SK-N-MC (cell line): ENCODE data around the gene TFEB.

Experiments
- DNase-seq: peaks from one replicate; pipeline ENCODE4 v3.0.0-alpha.2; 2011; ENCODE audit warnings: low read depth, low spot score
- H3K27ac ChIP-seq: fragments of 200-600 bp; sonication (generic); 2 replicates; pipeline ENCODE4 v1.5.1; 2016; ENCODE audit warnings: mixed run types
- H3K36me3 ChIP-seq: fragments of 200-600 bp; sonication (generic); 2 replicates; pipeline ENCODE4 v1.6.1; 2017; ENCODE audit warnings: antibody characterized with exemption, low read length, mixed read lengths; ENCODE audit not compliant: insufficient read depth
- H3K4me3 ChIP-seq: fragments of 200-600 bp; sonication (generic); 2 replicates; pipeline ENCODE4 v1.5.1; 2016
- H3K9ac ChIP-seq: fragments of 200-600 bp; sonication (generic); 2 replicates; pipeline ENCODE4 v1.8.0; 2017; ENCODE audit warnings: mixed run types, mixed read lengths; ENCODE audit not compliant: insufficient read length
- H3K9me3 ChIP-seq: fragments of 200-600 bp; sonication (generic); 2 replicates; pipeline ENCODE4 v1.6.1; 2017; ENCODE audit warnings: low read depth, mild to moderate bottlenecking, antibody characterized with exemption, low read length, moderate library complexity, mixed read lengths
- EZH2 ChIP-seq: fragments of 200-600 bp; sonication (generic); IDR thresholded peaks from one replicate; pipeline ENCODE4 v1.6.1; 2017; ENCODE audit warnings: antibody characterized with exemption
- FOXP2 ChIP-seq: optimal IDR thresholded peaks from 2 replicates; pipeline ENCODE3; 2011; ENCODE audit warnings: mild to moderate bottlenecking, moderate library complexity; ENCODE audit not compliant: insufficient read depth; ENCODE audit errors: extremely low read length, control extremely low read depth
- POLR2AphosphoS5 ChIP-seq: IDR thresholded peaks from 2 replicates; pipeline ENCODE4 v1.6.1; 2012; ENCODE audit warnings: mild to moderate bottlenecking, low read depth, low read length, borderline replicate concordance

The TFEB gene

GRCh38 chr6:41757271-41757670, 21.9 kb upstream of the TFEB start:
- DNase-seq = no peak
- H3K9ac ChIP-seq = no peak overlapping the region
- TF ChIP-seq FOXP2 (no peak), POLR2AphosphoS5 (no peak), EZH2 (no peak)
- H3K9me3 ChIP-seq = no peaks in the 10 kb centered on the region
- no peak overlapping the region for H3K4me3 ChIP-seq
- H3K36me3 ChIP-seq = no peaks in the 10 kb centered on the region
- no peak overlapping the region for H3K27ac ChIP-seq

GRCh38 chr6:41756354-41756753, 20.9 kb upstream of the TFEB start:
- TF ChIP-seq POLR2AphosphoS5 = no peak
- no peak for TF ChIP-seq EZH2
- TF ChIP-seq FOXP2 = no peak
- H3K9ac ChIP-seq = no peak overlapping the region
- DNase-seq = no peak

GRCh38 chr6:41755895-41756294, 20.5 kb upstream of the TFEB start:
- no peaks in the 10 kb centered on the region for H3K36me3 ChIP-seq
- no peak overlapping the region for H3K9ac ChIP-seq
- DNase-seq = no peak
- no peak overlapping the region for H3K27ac ChIP-seq
- H3K4me3 ChIP-seq = no peak overlapping the region
- H3K9me3 ChIP-seq = no peaks in the 10 kb centered on the region
- TF ChIP-seq EZH2 = no peak

More at GRCh38 chr6:41756354-41756753, 20.9 kb upstream of the TFEB start:
- Histone ChIP-seq H3K9me3 (no peaks in the 10 kb centered on the region), H3K36me3 (no peaks in the 10 kb centered on the region), H3K4me3 (no peak overlapping the region), H3K27ac (no peak overlapping the region)

GRCh38 chr6:41750374-41750773, 15.0 kb upstream of the TFEB start:
- DNase-seq = no peak
- Histone ChIP-seq H3K9me3 (no peaks in the 10 kb centered on the region), H3K27ac (no peak overlapping the region), H3K4me3 (no peak overlapping the region), H3K9ac (no peak overlapping the region), H3K36me3 (no peaks in the 10 kb centered on the region)
- TF ChIP-seq POLR2AphosphoS5 (no peak), FOXP2 (no peak), EZH2 (no peak)

- Histone ChIP-seq H3K9ac (no peak overlapping the region), H3K9me3 (no peaks in the 10 kb centered on the region), H3K36me3 (no peaks in the 10 kb centered on the region), H3K27ac (no peak overlapping the region), H3K4me3 (no peak overlapping the region)
- DNase-seq = no peak
- TF ChIP-seq POLR2AphosphoS5 (no peak), EZH2 (no peak), FOXP2 (no peak)
These were observed 13.1 kb upstream of the TFEB start for GRCh38 chr6:41748542-41748941.

- H3K27ac ChIP-seq = no peak overlapping the region
- no peak overlapping the region for H3K4me3 ChIP-seq
- TF ChIP-seq POLR2AphosphoS5 = no peak
- no peak for TF ChIP-seq EZH2
- TF ChIP-seq FOXP2 = no peak
- DNase-seq = no peak
- no peaks in the 10 kb centered on the region for H3K36me3 ChIP-seq
- no peak overlapping the region for H3K9ac ChIP-seq
- no peaks in the 10 kb centered on the region for H3K9me3 ChIP-seq
These were observed 12.7 kb upstream of the TFEB start for GRCh38 chr6:41748102-41748477.

GRCh38 chr6:41747256-41748101, 12.1 kb upstream of the TFEB start, which contains the start of gene PGC:
Gene PGC (minus strand): TSS chr6:41747397. CDS start chr6:41747334, 63 bp downstream.
- no peak within 1 kb of the TSS for H3K27ac ChIP-seq
- DNase-seq = no peak
- no peak within 1 kb of the TSS for H3K9ac ChIP-seq
- H3K4me3 ChIP-seq = no peak within 1 kb of the TSS
- H3K9me3 ChIP-seq = no peaks in the 10 kb centered on the region
- H3K36me3 ChIP-seq = no peaks in the 10 kb centered on the region
- TF ChIP-seq EZH2 = no peak
- TF ChIP-seq FOXP2 = no peak
- no peak for TF ChIP-seq POLR2AphosphoS5

- TF ChIP-seq EZH2 (no peak), FOXP2 (no peak), POLR2AphosphoS5 (no peak)
- H3K9ac ChIP-seq = no peak overlapping the region
- no peaks in the 10 kb centered on the region for H3K36me3 ChIP-seq
- H3K27ac ChIP-seq = no peak overlapping the region
- H3K9me3 ChIP-seq = no peaks in the 10 kb centered on the region
- H3K4me3 ChIP-seq = no peak overlapping the region
- no peak for DNase-seq
These were observed 10.7 kb upstream of the TFEB start for GRCh38 chr6:41746107-41746506.

GRCh38 chr6:41744236-41744787, 8.9 kb upstream of the TFEB start:
- no peak for DNase-seq
- no peaks in the 10 kb centered on the region for H3K9me3 ChIP-seq
- H3K36me3 ChIP-seq = no peaks in the 10 kb centered on the region
- H3K9ac ChIP-seq = no peak overlapping the region
- H3K27ac ChIP-seq = no peak overlapping the region
- TF ChIP-seq FOXP2 (no peak), EZH2 (no peak), POLR2AphosphoS5 (no peak)
- no peak overlapping the region for H3K4me3 ChIP-seq
